Activated CD8-positive, alpha-beta T cell treated with anti-CD3 and anti-CD28 coated beads for 36 hours (primary cell): ENCODE data around the gene ASXL2. TPM values are rescaled to one million over a fixed set of nuclear protein-coding genes. Genes with fewer than 3 reads are reported as not detected.
A peak's percentile ranks its signal among the peaks of the same experiment; 100 is the strongest.

ENCODE experiments used
- ATAC-seq: fragments of 200-7000 bp; cut with Tn5 transposase; one replicate; pipeline ENCODE4 v1.10.0; 2021; ENCODE audit warnings: mild to moderate bottlenecking, moderate library complexity
- CTCF ChIA-PET: fragments of 350-600 bp; sonication (Branson Sonifier 250); formaldehyde crosslinking; loops from one replicate; lab custom pipeline; 2021; ENCODE audit warnings: antibody characterized with exemption; lab: Charles Lee
- POLR2A ChIA-PET: fragments of 350-600 bp; sonication (Branson Sonifier 250); formaldehyde crosslinking; loops from one replicate; lab custom pipeline; 2021; ENCODE audit warnings: antibody characterized with exemption; lab: Charles Lee
- DNase-seq: peaks from one replicate; pipeline ENCODE4 v3.0.0-alpha.2; 2020
- H3K27ac Mint-ChIP-seq: one replicate; pipeline ENCODE4 v1.8.0; 2021; ENCODE audit warnings: mild to moderate bottlenecking, mixed read lengths
- H3K27me3 Mint-ChIP-seq: one replicate; pipeline ENCODE4 v1.8.0; 2021; ENCODE audit warnings: mixed read lengths
- H3K36me3 Mint-ChIP-seq: one replicate; pipeline ENCODE4 v1.8.0; 2021; ENCODE audit warnings: low read depth, mixed read lengths
- H3K4me1 Mint-ChIP-seq: one replicate; pipeline ENCODE4 v1.8.0; 2021; ENCODE audit warnings: low read depth, mixed read lengths
- H3K4me3 Mint-ChIP-seq: one replicate; pipeline ENCODE4 v1.8.0; 2021; ENCODE audit warnings: mild to moderate bottlenecking, moderate library complexity, mixed read lengths
- H3K9me3 Mint-ChIP-seq: one replicate; pipeline ENCODE4 v1.8.0; 2021; ENCODE audit warnings: mixed read lengths
- intact Hi-C: fragments of 100-400 bp; cut with micrococcal nuclease; formaldehyde crosslinking; loops from one replicate; pipeline ENCODE4 v1.10.0; 2022
- total RNA-seq, 2 experiments: library from RNA; stranded (reverse); gene quantifications; one replicate each; pipeline ENCODE4 v1.2.3, GENCODE V29; 2021
- TF ChIP-seq, protein P1 (sequence below): fragments of 200-600 bp; IDR thresholded peaks from one replicate; pipeline ENCODE4 v1.8.0; 2022; ENCODE audit warnings: antibody characterized with exemption, mild to moderate bottlenecking

ASXL2 gene
- total RNA-seq, 2 experiments from 2014 or later: 42.5 to 42.8 TPM

DNA sequence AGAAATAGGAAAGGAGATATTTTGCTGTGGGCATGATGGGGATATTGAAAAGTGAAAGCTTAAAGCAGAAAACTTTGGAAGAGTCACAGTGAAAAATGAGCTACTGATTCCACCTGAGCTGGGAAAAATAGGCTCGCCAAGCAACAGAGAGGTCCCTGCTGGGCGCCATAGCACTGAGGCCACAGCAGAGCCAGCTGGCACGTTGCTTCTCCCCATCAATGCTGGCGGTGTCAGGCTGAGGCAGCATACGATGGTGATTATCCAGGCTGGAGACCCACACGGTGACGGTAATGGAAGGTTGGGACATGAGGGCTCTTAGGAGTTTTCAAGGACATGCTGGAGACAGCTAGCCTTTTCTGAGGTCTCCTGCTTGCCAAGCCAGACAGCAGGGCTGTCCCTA lies 179.1 kb downstream of the ASXL2 start:
- Mint-ChIP-seq H3K4me3 (no peak overlapping the region), H3K27ac (no peak overlapping the region), H3K4me1 (peaks cover 3% of the 10 kb centered on the region), H3K27me3 (no peaks in the 10 kb centered on the region), H3K36me3 (no peaks in the 10 kb centered on the region), H3K9me3 (no peaks in the 10 kb centered on the region)
- CTCF ChIA-PET: interaction anchor here (0.7 to 6.7 kb wide), 15 partner anchors 8 to 251 kb away, joined by 3 to 109 read pairs (median 8); no protein-coding TSS in a partner anchor
- intact Hi-C loops: no loop called here
- no peak for ATAC-seq
- no peak for DNase-seq
- POLR2A ChIA-PET: interaction anchor here (1.1 to 1.5 kb wide), 2 partner anchors 26 to 292 kb away, joined by 3 to 4 read pairs; no protein-coding TSS in a partner anchor
- TF ChIP-seq, protein P1, sequence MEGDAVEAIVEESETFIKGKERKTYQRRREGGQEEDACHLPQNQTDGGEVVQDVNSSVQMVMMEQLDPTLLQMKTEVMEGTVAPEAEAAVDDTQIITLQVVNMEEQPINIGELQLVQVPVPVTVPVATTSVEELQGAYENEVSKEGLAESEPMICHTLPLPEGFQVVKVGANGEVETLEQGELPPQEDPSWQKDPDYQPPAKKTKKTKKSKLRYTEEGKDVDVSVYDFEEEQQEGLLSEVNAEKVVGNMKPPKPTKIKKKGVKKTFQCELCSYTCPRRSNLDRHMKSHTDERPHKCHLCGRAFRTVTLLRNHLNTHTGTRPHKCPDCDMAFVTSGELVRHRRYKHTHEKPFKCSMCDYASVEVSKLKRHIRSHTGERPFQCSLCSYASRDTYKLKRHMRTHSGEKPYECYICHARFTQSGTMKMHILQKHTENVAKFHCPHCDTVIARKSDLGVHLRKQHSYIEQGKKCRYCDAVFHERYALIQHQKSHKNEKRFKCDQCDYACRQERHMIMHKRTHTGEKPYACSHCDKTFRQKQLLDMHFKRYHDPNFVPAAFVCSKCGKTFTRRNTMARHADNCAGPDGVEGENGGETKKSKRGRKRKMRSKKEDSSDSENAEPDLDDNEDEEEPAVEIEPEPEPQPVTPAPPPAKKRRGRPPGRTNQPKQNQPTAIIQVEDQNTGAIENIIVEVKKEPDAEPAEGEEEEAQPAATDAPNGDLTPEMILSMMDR: no peak

DNA sequence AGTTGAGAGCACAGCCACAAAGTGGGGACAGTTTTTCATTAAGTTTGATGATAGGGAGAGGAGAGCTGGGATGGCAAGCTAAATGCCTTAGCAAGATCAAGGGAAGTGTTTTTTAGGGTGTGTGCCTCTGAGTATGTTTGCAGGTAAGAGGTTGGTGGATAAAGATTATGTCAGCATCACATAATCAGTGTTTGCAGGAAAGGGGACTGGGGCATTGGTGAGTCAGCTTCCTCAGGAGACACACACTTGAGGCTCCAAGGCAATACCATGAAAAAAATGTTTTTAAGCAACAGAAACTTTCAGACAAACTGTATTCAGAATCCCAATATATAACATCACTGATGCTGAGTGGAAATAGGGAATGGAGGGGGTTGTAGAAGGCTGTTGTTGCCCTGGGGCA lies 179.5 kb downstream of the ASXL2 start:
- Mint-ChIP-seq H3K9me3 (no peaks in the 10 kb centered on the region), H3K27ac (no peak overlapping the region), H3K27me3 (no peaks in the 10 kb centered on the region), H3K36me3 (no peaks in the 10 kb centered on the region), H3K4me3 (no peak overlapping the region), H3K4me1 (peaks cover 3% of the 10 kb centered on the region)
- intact Hi-C loops: no loop called here
- ChIA-PET CTCF (interaction anchor here (0.7 to 6.7 kb wide), 10 partner anchors 8 to 252 kb away, joined by 3 to 109 read pairs (median 8); no protein-coding TSS in a partner anchor), POLR2A (interaction anchor here (0.8 to 1.1 kb wide), 2 partner anchors 13 to 293 kb away, joined by 3 read pairs; no protein-coding TSS in a partner anchor)
- no peak for DNase-seq
- ATAC-seq: peak; percentile 42
- TF ChIP-seq, protein P1: no peak

DNA sequence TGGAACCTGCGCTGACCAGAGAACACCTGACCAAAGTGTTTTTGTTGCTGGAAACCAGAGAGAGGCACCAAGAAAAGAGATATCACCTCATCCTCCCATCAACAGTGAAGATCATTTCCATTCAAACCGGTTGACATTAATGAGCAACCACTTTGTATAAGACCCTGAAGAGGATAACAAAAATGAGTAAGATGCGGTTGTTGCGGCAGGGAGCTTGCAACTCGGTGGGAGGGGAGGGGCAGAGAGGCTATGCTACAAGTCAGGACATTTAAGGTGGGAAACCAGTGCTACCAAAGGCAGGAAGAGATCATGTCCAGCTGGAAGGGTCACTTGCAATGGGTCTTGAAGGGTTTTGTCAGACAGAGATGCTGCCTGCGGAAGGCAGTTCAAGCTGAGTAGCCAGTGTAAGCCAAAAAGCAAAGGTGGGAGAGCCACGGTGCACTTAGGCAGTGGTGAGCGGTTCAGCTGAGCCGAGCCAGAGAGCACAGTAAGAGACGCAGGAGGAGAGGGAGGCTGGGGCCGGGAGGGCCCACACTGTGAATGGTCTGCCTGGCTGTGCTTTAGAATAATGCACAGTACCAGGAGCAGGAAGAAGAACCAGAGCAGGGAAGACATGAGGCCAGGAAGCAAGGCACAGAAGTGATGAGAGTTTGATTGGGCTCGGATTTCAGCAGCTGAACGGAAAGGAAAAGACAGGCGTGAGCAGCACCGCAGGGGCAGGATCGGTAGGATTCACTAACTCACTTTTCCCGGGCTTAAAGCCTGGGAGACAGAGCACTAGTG lies 180.5 kb downstream of the ASXL2 start:
- H3K4me3 Mint-ChIP-seq: no peak overlapping the region
- no peaks in the 10 kb centered on the region for H3K36me3 Mint-ChIP-seq
- peaks cover 3% of the 10 kb centered on the region for H3K4me1 Mint-ChIP-seq
- H3K9me3 Mint-ChIP-seq: no peaks in the 10 kb centered on the region
- DNase-seq (no peak), ATAC-seq (no peak)
- H3K27me3 Mint-ChIP-seq: no peaks in the 10 kb centered on the region
- CTCF ChIA-PET: interaction anchor here (1.0 to 6.7 kb wide), 3 partner anchors 12 to 90 kb away, joined by 4 to 109 read pairs (median 35); no protein-coding TSS in a partner anchor
- TF ChIP-seq, protein P1: no peak
- POLR2A ChIA-PET: interaction anchor here (0.8 kb wide), 1 partner anchor 12 kb away, joined by 3 read pairs; no protein-coding TSS in a partner anchor
- intact Hi-C loops: no loop called here
- H3K27ac Mint-ChIP-seq: no peak overlapping the region

DNA sequence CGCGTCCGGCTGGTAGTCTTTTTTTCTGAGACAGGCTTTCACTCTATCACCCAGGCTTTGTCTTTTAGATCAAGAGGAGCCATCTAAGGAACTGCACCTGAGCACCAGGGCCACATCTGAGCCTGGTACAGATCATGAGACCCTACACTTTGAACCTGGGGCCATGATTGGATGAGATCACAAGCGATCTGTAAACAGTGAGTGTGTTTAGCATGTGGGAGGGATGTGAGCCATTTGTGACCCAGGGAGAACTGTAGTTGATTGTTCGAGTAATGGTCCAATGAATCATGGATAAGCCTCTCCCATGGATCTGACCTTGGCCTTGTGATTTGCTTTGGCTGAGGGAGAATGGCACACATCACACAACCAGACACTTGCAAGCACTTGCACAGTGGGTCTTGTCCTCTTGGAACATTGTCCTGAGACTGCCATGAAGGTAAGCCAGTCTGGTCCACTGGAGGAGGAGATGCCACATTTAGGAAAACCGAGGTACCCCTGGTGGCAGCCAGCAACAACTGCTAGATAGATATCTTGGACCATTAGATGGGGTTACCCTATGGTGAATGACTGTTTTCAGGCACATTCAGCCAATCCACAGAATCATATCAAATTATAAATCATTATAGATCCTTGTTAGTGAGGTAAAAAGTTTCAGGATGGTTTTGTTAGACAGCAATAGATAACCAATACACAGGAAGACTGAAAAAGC lies 185.4 kb downstream of the ASXL2 start:
- TF ChIP-seq, protein P1: no peak
- Mint-ChIP-seq H3K4me1 (no peaks in the 10 kb centered on the region), H3K36me3 (no peaks in the 10 kb centered on the region), H3K27ac (no peak overlapping the region), H3K9me3 (no peaks in the 10 kb centered on the region), H3K27me3 (no peaks in the 10 kb centered on the region), H3K4me3 (no peak overlapping the region)
- POLR2A ChIA-PET: interaction anchor here (0.7 kb wide), 1 partner anchor 12 kb away, joined by 3 read pairs; no protein-coding TSS in a partner anchor
- DNase-seq (no peak), ATAC-seq (no peak)
- intact Hi-C loops: no loop called here
- CTCF ChIA-PET: interaction anchor here (3.6 kb wide), 1 partner anchor 7 kb away, joined by 34 read pairs; no protein-coding TSS in a partner anchor
